Activated CD8-positive, alpha-beta memory T cell treated with anti-CD3 and anti-CD28 coated beads, Interleukin-2, amount 50 U/mL, for 24 hours (primary cell): ENCODE results near the gene SFRP5.

ENCODE experiments used
- DNase-seq: peaks from one replicate; pipeline ENCODE4 v3.0.0-alpha.2; 2020; ENCODE audit errors: extremely low read depth

Gene SFRP5

GRCh38 chr10:97785731-97786130, 13.9 kb upstream of the SFRP5 start:
- no peak for DNase-seq

- DNase-seq, result no peak
Measured at GRCh38 chr10:97785231-97785630, 13.4 kb upstream of the SFRP5 start.

GRCh38 chr10:97784200-97784810, 12.5 kb upstream of the SFRP5 start:
- DNase-seq, result no peak

GRCh38 chr10:97782455-97783228, 10.8 kb upstream of the SFRP5 start:
- DNase-seq, result no peak

- no peak for DNase-seq
Measured at GRCh38 chr10:97781618-97782331, 10.0 kb upstream of the SFRP5 start.

- DNase-seq, result no peak
Measured at GRCh38 chr10:97780841-97781617, 9.2 kb upstream of the SFRP5 start.

GRCh38 chr10:97779975-97780374, 8.2 kb upstream of the SFRP5 start:
- no peak for DNase-seq

- no peak for DNase-seq
Measured at GRCh38 chr10:97779492-97779891, 7.7 kb upstream of the SFRP5 start.

GRCh38 chr10:97778452-97779302, 6.9 kb upstream of the SFRP5 start:
- no peak for DNase-seq

GRCh38 chr10:97777143-97777542, 5.3 kb upstream of the SFRP5 start:
- no peak for DNase-seq

GRCh38 chr10:97774811-97775294, 3.1 kb upstream of the SFRP5 start:
- no peak for DNase-seq

GRCh38 chr10:97773096-97773495, 1.3 kb upstream of the SFRP5 start:
- DNase-seq, result no peak

GRCh38 chr10:97771055-97771891, 526 bp downstream of the SFRP5 start:
- no peak for DNase-seq

GRCh38 chr10:97770255-97770654, 1.5 kb downstream of the SFRP5 start:
- no peak for DNase-seq

GRCh38 chr10:97768322-97769315, 3.2 kb downstream of the SFRP5 start:
- DNase-seq, result no peak

- DNase-seq, result no peak
Measured at GRCh38 chr10:97766996-97767924, 4.5 kb downstream of the SFRP5 start.

GRCh38 chr10:97766106-97766810, 5.5 kb downstream of the SFRP5 start:
- no peak for DNase-seq
